HS-27A (cell line): ENCODE measurements around the gene ANKRD28.
"Not testable (repeated sequence)": the region's sequence is repeated elsewhere in the genome, so short reads cannot be mapped to it uniquely, and the experiment has no call there.

Experiments
- DNase-seq: peaks from one replicate; pipeline ENCODE4 v3.0.0-alpha.2; 2012; ENCODE audit warnings: low read depth, missing footprints

ANKRD28 gene

GRCh38 chr3:15803921-15804320 is 6.1 kb upstream of the ANKRD28 start:
- DNase-seq: no peak

DNA sequence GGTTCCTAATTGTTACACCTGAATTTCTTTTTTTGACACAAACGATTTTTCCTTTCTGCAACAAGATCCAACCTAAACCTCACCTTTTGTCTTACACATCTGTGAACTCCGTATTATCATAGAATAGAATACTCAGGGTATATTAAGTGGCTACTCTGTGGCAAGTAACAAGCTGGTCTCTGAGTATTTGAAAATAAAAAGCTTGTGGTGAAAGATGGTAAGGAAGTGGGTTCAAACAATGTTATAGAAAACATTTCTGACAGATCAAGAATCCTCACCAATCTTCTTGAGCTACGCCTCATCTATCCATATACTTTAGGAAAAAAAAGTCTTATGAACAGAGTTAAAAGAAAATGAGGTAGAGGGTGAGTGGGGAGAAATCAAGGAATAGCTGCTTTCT is 3.5 kb upstream of the ANKRD28 start:
- no peak for DNase-seq

GRCh38 chr3:15800780-15801179 is 3.0 kb upstream of the ANKRD28 start:
- DNase-seq: no peak

- DNase-seq: no peak
These were observed 2.5 kb upstream of the ANKRD28 start for GRCh38 chr3:15800327-15800726.

DNA sequence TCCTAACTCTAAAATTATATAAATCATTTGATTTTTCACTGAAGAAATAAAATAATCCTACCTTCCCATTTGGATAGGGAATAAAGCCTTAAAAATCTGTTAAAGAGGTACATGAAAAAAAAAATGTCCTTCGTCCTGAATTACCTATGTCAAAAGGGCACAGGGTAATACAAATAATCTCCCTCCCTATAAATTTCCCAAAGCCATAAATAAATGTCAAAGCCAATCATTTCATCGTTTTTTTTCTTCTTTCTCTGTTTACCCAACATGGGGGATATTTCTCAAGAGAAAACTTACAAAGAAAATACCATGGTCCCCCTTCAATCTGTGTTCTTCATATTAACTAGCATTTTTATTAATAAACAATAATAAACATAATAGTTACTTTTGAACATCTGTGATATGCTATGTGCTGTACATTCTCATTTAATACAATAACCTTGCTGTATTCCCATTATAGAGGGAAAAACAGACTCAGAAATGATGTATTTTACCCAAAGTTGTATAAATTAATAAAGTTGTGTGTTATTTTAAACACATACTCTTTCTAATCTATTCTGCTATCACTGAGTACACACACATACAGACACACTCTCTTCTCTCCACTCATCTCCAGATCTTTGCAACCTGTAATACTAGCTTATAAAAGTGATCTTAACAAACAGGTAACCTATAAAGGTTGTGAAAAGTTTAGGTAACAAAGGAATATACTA is 910 bp upstream of the ANKRD28 start:
- no peak for DNase-seq

DNA sequence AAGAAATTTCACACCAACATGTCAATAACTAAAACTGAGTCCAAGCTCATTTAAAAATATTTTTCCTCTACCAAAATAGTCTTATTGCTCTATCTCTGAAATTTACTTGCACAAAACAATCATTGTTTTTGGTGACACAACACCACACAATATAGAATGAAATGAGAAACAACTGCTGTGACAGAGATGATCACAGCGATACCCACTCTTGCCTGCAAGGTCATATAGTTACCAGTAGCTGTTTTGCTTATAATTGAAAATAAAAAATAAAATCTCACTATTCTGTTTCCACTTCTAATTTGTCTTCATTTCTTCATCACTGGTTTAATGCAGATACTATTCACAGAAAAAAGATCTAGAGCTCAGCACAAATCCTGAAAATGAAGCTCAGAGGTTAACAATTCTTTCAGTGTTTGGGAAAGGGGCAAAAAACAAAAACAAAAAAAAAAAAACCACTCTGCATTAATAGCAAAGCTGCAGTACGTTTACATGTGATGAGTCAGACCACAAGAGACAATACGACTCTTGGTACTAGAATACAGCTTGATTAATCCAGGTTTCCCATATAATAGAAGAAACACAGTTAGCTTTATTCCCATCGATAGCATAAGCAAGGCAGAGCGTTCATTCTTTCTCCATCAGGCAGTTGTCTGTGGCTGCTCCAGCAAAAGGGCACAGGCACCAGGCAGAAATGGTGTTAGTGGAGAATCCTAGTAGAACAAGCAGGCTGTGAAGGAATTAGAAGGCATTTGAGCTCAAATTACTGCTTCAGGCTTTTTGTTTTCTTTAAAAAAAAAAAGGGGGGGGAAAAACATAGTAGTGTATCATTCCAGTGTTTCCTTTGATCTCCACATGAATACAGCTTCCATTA is 773 bp downstream of the ANKRD28 start:
- DNase-seq: no peak

GRCh38 chr3:15796331-15796730 is 1.4 kb downstream of the ANKRD28 start:
- DNase-seq: no peak

DNA sequence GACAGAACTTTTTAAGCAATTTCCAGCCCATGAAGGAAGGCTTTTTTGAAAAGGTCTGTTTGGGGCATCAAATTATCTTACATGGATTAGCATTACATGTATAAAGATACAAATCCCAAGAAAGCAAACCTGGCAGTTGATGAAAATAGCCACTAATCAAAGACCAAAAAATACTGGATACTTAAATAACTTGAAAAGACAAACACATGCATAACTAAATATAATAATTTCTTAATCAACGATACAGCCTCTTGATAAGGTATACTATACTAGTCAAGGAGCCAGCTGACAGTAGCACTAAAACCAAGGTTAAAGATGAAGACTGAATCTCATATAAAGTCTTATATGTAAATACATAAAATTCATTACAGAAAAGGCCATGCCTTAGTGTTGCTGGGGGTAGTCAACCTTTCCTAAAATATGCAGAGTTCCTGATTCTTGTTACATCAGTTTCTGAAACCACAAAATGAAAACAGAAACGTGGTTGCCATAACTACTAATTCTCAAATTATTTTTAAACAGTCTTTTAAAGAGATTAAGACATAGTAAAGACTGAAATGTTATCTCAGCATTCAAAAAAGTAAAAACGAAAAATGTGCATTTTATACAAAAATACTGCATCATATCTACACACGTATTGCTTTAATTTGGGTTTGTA is 2.0 kb downstream of the ANKRD28 start:
- no peak for DNase-seq

GRCh38 chr3:15794842-15795650 is 2.7 kb downstream of the ANKRD28 start:
- no peak for DNase-seq

- no peak for DNase-seq
These were observed 3.4 kb downstream of the ANKRD28 start for GRCh38 chr3:15794303-15794771.

GRCh38 chr3:15791525-15791924 is 6.3 kb downstream of the ANKRD28 start:
- no peak for DNase-seq

DNA sequence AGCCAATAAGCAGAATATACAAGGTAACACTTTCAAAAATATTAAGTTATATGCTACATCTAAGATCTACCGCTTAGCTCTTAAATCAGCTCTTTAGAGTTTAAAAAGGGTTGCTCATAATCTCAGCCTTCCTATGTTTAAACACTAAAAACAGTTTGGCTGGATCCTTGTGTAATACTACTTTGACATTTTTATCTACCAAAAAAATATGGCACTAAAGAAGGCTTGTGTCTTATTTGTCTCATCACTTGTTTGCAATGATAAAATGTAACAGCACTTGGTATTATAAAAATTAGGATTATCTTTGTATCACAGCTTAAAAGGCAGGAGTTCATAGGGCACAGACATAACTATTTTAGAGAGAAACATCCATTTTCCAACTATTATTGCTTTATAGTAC is 9.8 kb downstream of the ANKRD28 start:
- DNase-seq: no peak

GRCh38 chr3:15787526-15787925 is 10.3 kb downstream of the ANKRD28 start:
- no peak for DNase-seq

DNA sequence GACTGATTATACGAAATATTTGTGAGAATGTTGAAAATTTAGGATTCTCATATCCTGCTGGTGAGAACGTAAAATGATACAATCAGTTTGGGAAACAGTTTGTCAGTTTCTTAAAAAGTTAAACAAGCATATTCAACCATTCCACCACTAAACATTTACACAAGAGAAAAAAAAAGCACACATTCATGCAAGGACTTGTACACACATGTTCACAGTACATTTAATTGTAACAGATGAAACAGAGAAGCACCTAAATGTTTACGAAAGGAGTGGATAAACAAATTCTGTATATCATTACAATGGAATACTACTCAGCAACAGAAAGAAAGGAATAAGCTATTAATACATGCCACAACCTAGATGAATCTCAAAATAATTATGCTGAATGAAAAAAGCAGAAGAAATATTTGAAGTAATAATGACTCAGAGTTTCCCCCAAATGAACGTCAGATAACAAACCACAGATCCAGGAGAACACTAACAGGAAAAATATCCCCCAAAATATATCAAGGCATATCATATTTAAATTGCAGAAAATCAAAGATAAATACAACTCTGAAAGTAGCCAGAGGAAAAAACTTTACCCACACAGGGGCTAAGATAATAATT is 14.3 kb downstream of the ANKRD28 start:
- DNase-seq: no peak

GRCh38 chr3:15782429-15782828 is 15.3 kb downstream of the ANKRD28 start:
- no peak for DNase-seq

- no peak for DNase-seq
These were observed 16.0 kb downstream of the ANKRD28 start for GRCh38 chr3:15781637-15782402.

GRCh38 chr3:15781131-15781530 is 16.6 kb downstream of the ANKRD28 start:
- no peak for DNase-seq

- DNase-seq: no peak
These were observed 18.7 kb downstream of the ANKRD28 start for GRCh38 chr3:15779111-15779510.

GRCh38 chr3:15778332-15778858 is 19.4 kb downstream of the ANKRD28 start:
- DNase-seq: no peak

- DNase-seq: not testable (repeated sequence)
These were observed 22.7 kb downstream of the ANKRD28 start for GRCh38 chr3:15774931-15775560.
